ENCODE results near the gene BACH2. TPM values are rescaled to one million over a fixed set of nuclear protein-coding genes. Genes with fewer than 3 reads are reported as not detected.
A peak's percentile ranks its signal among the peaks of the same experiment; 100 is the strongest.

Gene BACH2
- total RNA-seq, 2 experiments from 2014 or later: 60.7 to 66.9 TPM

DNA sequence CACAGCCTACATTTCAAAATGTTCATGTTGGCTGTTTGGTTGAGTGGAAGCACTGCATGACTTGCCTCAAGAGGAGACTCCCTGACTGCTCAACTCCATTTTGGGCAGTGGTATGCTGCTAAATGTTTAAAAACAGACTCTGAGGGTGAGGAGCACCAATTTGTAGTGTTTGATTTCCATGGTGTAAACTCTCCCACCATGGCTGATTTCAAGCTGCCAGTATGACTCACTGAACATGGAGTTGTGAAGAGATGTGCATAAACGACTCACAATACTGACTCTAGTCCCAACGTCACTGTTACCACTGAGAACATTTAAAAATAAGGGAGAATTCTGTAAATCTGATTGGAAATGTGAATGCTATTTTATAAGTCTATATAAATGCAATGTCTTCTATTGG is 70.4 kb downstream of the BACH2 start:
- peak; percentile 69 for ATAC-seq
- H3K27ac Mint-ChIP-seq: peak overlapping the region; percentile 81
- intact Hi-C loops (cut with micrococcal nuclease): no loop called here

DNA sequence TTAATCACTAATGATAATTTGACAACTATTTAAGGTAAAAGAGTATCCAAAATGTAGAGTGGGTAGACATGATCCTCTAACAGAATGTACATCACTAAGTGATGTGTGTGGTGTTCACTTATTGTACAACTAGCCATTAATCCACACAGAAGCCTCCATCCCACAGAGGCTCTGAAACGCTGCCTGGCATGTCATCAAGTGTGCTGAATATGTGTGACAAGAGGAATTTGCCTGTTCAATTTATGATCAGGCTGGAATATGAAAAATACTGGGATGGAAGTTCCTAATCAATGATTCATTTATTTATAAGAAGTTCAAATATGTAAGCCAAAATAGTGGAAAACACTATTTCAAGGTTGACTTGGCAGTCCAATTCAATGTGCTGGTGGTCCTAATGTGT is 72.4 kb downstream of the BACH2 start:
- H3K4me1 Mint-ChIP-seq (ENCODE audit: low read depth): peaks cover 62% of the 10 kb centered on the region
- peak overlapping the region; percentile 50 for H3K27ac Mint-ChIP-seq
- intact Hi-C loops (cut with micrococcal nuclease): no loop called here

More for the DNA sequence above, 70.4 kb downstream of the BACH2 start:
- Mint-ChIP-seq H3K9me3 (peaks cover 19% of the 10 kb centered on the region), H3K4me1 (ENCODE audit: low read depth) (peaks cover 81% of the 10 kb centered on the region), H3K36me3 (ENCODE audit: low read depth) (peaks cover 79% of the 10 kb centered on the region), H3K4me3 (no peak overlapping the region), H3K27me3 (no peaks in the 10 kb centered on the region)
- TF ChIP-seq, protein P1, sequence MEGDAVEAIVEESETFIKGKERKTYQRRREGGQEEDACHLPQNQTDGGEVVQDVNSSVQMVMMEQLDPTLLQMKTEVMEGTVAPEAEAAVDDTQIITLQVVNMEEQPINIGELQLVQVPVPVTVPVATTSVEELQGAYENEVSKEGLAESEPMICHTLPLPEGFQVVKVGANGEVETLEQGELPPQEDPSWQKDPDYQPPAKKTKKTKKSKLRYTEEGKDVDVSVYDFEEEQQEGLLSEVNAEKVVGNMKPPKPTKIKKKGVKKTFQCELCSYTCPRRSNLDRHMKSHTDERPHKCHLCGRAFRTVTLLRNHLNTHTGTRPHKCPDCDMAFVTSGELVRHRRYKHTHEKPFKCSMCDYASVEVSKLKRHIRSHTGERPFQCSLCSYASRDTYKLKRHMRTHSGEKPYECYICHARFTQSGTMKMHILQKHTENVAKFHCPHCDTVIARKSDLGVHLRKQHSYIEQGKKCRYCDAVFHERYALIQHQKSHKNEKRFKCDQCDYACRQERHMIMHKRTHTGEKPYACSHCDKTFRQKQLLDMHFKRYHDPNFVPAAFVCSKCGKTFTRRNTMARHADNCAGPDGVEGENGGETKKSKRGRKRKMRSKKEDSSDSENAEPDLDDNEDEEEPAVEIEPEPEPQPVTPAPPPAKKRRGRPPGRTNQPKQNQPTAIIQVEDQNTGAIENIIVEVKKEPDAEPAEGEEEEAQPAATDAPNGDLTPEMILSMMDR (IDR thresholded peaks at IDR 0.05): no peak
- DNase-seq: peak; percentile 20
- ChIA-PET CTCF (interaction anchor here (0.9 to 1.0 kb wide), 2 partner anchors 63 to 168 kb away, joined by 3 read pairs; no protein-coding TSS in a partner anchor), POLR2A (interaction anchor here (0.6 to 1.0 kb wide), 2 partner anchors 8 to 46 kb away, joined by 3 to 4 read pairs; no protein-coding TSS in a partner anchor)

DNA sequence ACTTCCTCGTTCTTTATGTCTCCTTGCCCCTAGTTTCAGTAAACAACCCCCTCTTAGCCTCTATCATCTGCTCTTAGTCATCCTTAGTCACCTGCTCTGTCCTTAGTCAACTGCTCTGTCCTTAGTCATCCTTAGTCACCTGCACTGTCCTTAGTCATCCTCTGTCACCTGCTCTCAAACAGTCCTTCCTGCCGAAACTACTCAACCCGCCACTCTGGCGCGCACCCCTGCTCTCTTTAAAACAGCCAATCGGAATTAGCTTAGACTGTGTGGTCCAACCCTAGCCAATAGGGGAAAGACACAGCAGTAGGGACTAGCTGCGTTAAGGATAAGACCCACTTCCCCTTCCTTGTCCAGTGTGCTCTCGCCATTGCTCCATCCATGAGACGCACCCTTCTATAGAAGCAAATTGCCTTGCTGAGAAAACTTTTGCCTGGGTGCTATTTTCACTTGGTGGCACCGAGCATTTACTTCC is 73.9 kb downstream of the BACH2 start:
- CTCF ChIA-PET: interaction anchor here (0.6 kb wide), 1 partner anchor 25 kb away, joined by 3 read pairs; no protein-coding TSS in a partner anchor
- DNase-seq: peak; percentile 73
- peaks cover 50% of the 10 kb centered on the region for H3K4me1 Mint-ChIP-seq (ENCODE audit: low read depth)

More for the DNA sequence above, 72.4 kb downstream of the BACH2 start:
- no peaks in the 10 kb centered on the region for H3K27me3 Mint-ChIP-seq
- CTCF ChIA-PET: interaction anchor here (1.7 kb wide), 1 partner anchor 169 kb away, joined by 4 read pairs; no protein-coding TSS in a partner anchor
- H3K36me3 Mint-ChIP-seq (ENCODE audit: low read depth): peaks cover 66% of the 10 kb centered on the region
- TF ChIP-seq, protein P1 (IDR thresholded peaks at IDR 0.05): no peak
- no peak for ATAC-seq
- POLR2A ChIA-PET: interaction anchor here (1.0 to 2.8 kb wide), 5 partner anchors 11 to 268 kb away, joined by 3 to 9 read pairs (median 4); no protein-coding TSS in a partner anchor
- DNase-seq: no peak
- H3K4me3 Mint-ChIP-seq: no peak overlapping the region
- H3K9me3 Mint-ChIP-seq: peaks cover 19% of the 10 kb centered on the region

DNA sequence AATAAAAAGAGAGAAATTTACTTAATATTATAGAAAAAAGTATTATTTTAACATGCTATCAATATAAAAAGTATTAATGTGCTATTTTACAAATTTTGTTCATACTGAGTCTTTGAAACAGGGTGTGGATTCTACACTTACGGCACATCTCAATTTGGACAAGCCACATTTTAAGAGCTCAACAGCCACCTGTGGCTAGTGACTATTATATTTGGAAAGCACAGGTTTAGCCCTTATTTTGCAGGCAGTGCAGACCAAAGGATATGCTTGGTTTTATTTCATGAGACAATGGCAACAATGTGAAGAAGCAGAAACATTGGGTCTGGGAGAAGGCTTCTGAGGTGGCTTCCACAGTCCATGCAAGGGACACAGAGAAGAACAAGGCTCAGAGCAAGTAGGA is 74.6 kb downstream of the BACH2 start:
- Mint-ChIP-seq H3K27me3 (no peaks in the 10 kb centered on the region), H3K9me3 (peaks cover 19% of the 10 kb centered on the region), H3K4me3 (no peak overlapping the region), H3K36me3 (ENCODE audit: low read depth) (peaks cover 52% of the 10 kb centered on the region), H3K27ac (peak overlapping the region; percentile 77), H3K4me1 (ENCODE audit: low read depth) (peaks cover 43% of the 10 kb centered on the region)
- no peak for ATAC-seq
- TF ChIP-seq, protein P1 (IDR thresholded peaks at IDR 0.05): no peak
- ChIA-PET POLR2A (interaction anchor here (0.9 to 2.8 kb wide), 7 partner anchors 11 to 95 kb away, joined by 3 to 9 read pairs (median 4); no protein-coding TSS in a partner anchor), CTCF (no interaction called here)
- intact Hi-C loops (cut with micrococcal nuclease): no loop called here
- DNase-seq: no peak

More for the DNA sequence above, 73.9 kb downstream of the BACH2 start:
- Mint-ChIP-seq H3K27ac (peak overlapping the region; percentile 77), H3K4me3 (no peak overlapping the region), H3K9me3 (peaks cover 19% of the 10 kb centered on the region), H3K36me3 (ENCODE audit: low read depth) (peaks cover 60% of the 10 kb centered on the region), H3K27me3 (no peaks in the 10 kb centered on the region)
- POLR2A ChIA-PET: interaction anchor here (0.6 to 2.8 kb wide), 14 partner anchors 10 to 393 kb away, joined by 3 to 9 read pairs (median 4); partner anchors contain the start of gene CASP8AP2
- intact Hi-C loops (cut with micrococcal nuclease): no loop called here
- peak; percentile 46 for ATAC-seq
- TF ChIP-seq, protein P1 (IDR thresholded peaks at IDR 0.05): no peak

DNA sequence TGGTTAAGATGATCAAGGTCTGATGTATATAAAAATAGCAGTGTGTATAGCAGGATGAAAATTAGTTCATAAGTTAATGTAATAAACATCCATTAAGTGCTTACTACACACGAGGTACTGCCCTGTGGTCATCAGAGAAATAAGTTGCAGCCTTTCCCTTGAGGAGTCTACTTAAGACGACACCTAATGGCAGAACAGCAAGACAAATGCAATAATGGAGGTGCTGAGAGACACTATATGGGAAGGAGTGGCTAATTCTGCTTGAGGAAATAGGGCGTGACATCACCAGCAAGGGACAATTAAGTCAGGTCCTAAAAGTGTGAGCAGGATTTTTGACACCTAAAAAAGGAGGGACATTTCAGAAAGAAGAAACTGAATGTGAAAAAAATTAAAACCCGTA is 75.2 kb downstream of the BACH2 start:
- TF ChIP-seq, protein P1 (IDR thresholded peaks at IDR 0.05): no peak
- POLR2A ChIA-PET: interaction anchor here (0.8 to 2.8 kb wide), 5 partner anchors 12 to 62 kb away, joined by 3 to 9 read pairs (median 3); no protein-coding TSS in a partner anchor
- Mint-ChIP-seq H3K4me1 (ENCODE audit: low read depth) (peaks cover 38% of the 10 kb centered on the region), H3K27ac (no peak overlapping the region), H3K4me3 (no peak overlapping the region), H3K9me3 (peaks cover 19% of the 10 kb centered on the region), H3K36me3 (ENCODE audit: low read depth) (peaks cover 51% of the 10 kb centered on the region), H3K27me3 (no peaks in the 10 kb centered on the region)
- CTCF ChIA-PET: interaction anchor here (0.6 to 1.3 kb wide), 2 partner anchors 35 to 51 kb away, joined by 3 to 5 read pairs; no protein-coding TSS in a partner anchor
- ATAC-seq: no peak
- intact Hi-C loops (cut with micrococcal nuclease): no loop called here
- no peak for DNase-seq
